Tibial artery (tissue), 4 donors: ENCODE results near the gene RBM24.

ENCODE experiments used
- DNase-seq, 2 donors: peaks; one replicate each; pipeline ENCODE4 v3.0.0-alpha.2; 2019
- H3K27ac ChIP-seq, 2 donors: fragments of 200-600 bp; sonication (generic) in 1 of 2; 1 replicate in 1 of 2; 2 replicates in 1 of 2; pipeline ENCODE4 v1.5.1; 2018 to 2019; ENCODE audit warnings: mild to moderate bottlenecking in 1 of 2
- H3K27me3 ChIP-seq, 2 donors: fragments of 200-600 bp; sonication (generic) in 1 of 2; one replicate each; pipeline versions ENCODE4 v1.5.1 to v1.6.0; 2016 to 2019
- H3K36me3 ChIP-seq, 3 donors: fragments of 200-600 bp; sonication (generic) in 2 of 3; one replicate each; pipeline ENCODE4 v1.5.1; 2016 to 2019; ENCODE audit warnings: mild to moderate bottlenecking in 2 of 3
- H3K4me1 ChIP-seq, 4 donors: fragments of 200-600 bp; sonication (generic) in 2 of 4; 1 replicate in 3 of 4; 2 replicates in 1 of 4; pipeline ENCODE4 v1.5.1; 2016 to 2019
- H3K4me3 ChIP-seq, 2 donors: fragments of 200-600 bp; sonication (generic) in 1 of 2; 1 replicate in 1 of 2; 2 replicates in 1 of 2; pipeline ENCODE4 v1.5.1; 2018 to 2019; ENCODE audit warnings: mild to moderate bottlenecking in 2 of 2
- H3K9me3 ChIP-seq, 3 donors: fragments of 200-600 bp; sonication (generic) in 1 of 3; one replicate each; pipeline ENCODE4 v1.5.1; 2016 to 2019
- intact Hi-C: fragments of 100-400 bp; cut with DNase I; formaldehyde crosslinking; loops from one replicate; pipeline ENCODE4 v1.15.0; 2023; ENCODE audit warnings: low total_unique reads
- TF ChIP-seq, protein P1 (sequence below), 2 experiments: fragments of 200-600 bp in 1 of 2; fragments of 450-650 bp in 1 of 2; IDR thresholded peaks; one replicate each; pipeline ENCODE4 v1.5.1; 2017 to 2019; ENCODE audit warnings: antibody characterized with exemption in 2 of 2, mild to moderate bottlenecking in 1 of 2, moderate library complexity in 1 of 2

RBM24 gene

GRCh38 chr6:17242087-17242486, 39.1 kb upstream of the RBM24 start:
- intact Hi-C loops, result no loop called here
- TF ChIP-seq, protein P1, sequence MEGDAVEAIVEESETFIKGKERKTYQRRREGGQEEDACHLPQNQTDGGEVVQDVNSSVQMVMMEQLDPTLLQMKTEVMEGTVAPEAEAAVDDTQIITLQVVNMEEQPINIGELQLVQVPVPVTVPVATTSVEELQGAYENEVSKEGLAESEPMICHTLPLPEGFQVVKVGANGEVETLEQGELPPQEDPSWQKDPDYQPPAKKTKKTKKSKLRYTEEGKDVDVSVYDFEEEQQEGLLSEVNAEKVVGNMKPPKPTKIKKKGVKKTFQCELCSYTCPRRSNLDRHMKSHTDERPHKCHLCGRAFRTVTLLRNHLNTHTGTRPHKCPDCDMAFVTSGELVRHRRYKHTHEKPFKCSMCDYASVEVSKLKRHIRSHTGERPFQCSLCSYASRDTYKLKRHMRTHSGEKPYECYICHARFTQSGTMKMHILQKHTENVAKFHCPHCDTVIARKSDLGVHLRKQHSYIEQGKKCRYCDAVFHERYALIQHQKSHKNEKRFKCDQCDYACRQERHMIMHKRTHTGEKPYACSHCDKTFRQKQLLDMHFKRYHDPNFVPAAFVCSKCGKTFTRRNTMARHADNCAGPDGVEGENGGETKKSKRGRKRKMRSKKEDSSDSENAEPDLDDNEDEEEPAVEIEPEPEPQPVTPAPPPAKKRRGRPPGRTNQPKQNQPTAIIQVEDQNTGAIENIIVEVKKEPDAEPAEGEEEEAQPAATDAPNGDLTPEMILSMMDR (IDR thresholded peaks at IDR 0.05), result no peak

GRCh38 chr6:17250237-17250636, 30.9 kb upstream of the RBM24 start:
- TF ChIP-seq, protein P1 (IDR thresholded peaks at IDR 0.05), result no peak
- DNase-seq, result no peak

More at GRCh38 chr6:17242087-17242486, 39.1 kb upstream of the RBM24 start:
- Histone ChIP-seq H3K27me3 (no peaks in the 10 kb centered on the region), H3K9me3 (no peaks in the 10 kb centered on the region), H3K4me1 (no peaks in the 10 kb centered on the region), H3K27ac (no peak overlapping the region), H3K4me3 (no peak overlapping the region), H3K36me3 (no peaks in the 10 kb centered on the region)
- no peak for DNase-seq

DNA sequence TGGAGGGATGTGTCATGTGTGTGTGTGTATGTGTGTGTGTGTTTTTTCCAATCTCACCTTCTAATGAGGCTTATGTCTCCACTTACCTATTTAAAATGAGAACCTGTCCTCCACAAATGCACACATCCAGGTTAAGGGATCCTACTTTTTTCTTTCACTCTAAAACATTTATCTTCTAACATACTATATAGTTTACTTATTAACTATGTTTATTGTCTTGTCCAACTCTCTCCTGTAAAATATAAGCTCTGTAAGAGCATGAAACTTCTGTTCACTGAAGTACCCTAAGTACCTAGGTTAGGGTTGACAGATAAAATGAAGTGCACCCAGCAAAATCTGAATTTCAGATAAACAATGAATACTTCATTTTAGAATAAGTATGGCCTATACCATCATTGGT, 29.2 kb upstream of the RBM24 start:
- TF ChIP-seq, protein P1 (IDR thresholded peaks at IDR 0.05), result no peak
- Histone ChIP-seq H3K9me3 (no peaks in the 10 kb centered on the region), H3K4me1 (no peaks in the 10 kb centered on the region), H3K27ac (no peak overlapping the region), H3K4me3 (no peak overlapping the region), H3K36me3 (no peaks in the 10 kb centered on the region), H3K27me3 (no peaks in the 10 kb centered on the region)
- DNase-seq, result no peak
- intact Hi-C loops, result no loop called here

More at GRCh38 chr6:17250237-17250636, 30.9 kb upstream of the RBM24 start:
- no peak overlapping the region for H3K4me3 ChIP-seq
- intact Hi-C loops, result no loop called here
- no peaks in the 10 kb centered on the region for H3K9me3 ChIP-seq
- no peaks in the 10 kb centered on the region for H3K4me1 ChIP-seq
- no peaks in the 10 kb centered on the region for H3K36me3 ChIP-seq
- no peaks in the 10 kb centered on the region for H3K27me3 ChIP-seq
- H3K27ac ChIP-seq, result no peak overlapping the region

- H3K27me3 ChIP-seq, result no peaks in the 10 kb centered on the region
- no peak overlapping the region for H3K4me3 ChIP-seq
- H3K36me3 ChIP-seq, result no peaks in the 10 kb centered on the region
- H3K27ac ChIP-seq, result no peak overlapping the region
- intact Hi-C loops, result no loop called here
- TF ChIP-seq, protein P1 (IDR thresholded peaks at IDR 0.05), result no peak
- DNase-seq, result no peak
- H3K4me1 ChIP-seq, result no peaks in the 10 kb centered on the region
- H3K9me3 ChIP-seq, result no peaks in the 10 kb centered on the region
Observed at GRCh38 chr6:17258749-17259148, 22.4 kb upstream of the RBM24 start.

DNA sequence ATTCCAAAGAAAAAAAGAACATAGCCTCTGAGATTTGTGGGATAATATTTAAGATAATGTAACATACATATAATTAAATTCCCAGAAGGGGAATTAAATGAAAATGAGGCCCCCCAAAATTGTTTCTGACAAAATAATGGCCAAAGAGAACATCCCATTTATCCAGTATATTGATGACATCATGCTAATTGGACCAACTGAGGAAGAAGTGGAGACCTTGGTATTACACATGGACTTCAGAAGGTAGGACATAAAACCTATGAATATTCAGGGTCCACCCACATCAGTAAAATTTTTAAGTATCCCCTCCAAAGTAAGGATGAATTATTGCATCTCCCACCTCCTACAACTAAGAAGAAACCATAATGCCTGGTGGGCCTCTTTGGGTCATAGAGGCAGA, 15.6 kb upstream of the RBM24 start:
- intact Hi-C loops, result no loop called here
- DNase-seq, result no peak
- Histone ChIP-seq H3K27ac (no peak overlapping the region), H3K36me3 (no peaks in the 10 kb centered on the region), H3K4me1 (peaks cover 0 to 31% (median 7%) of the 10 kb centered on the region in 4 donors), H3K9me3 (no peaks in the 10 kb centered on the region), H3K27me3 (no peaks in the 10 kb centered on the region), H3K4me3 (no peak overlapping the region)
- TF ChIP-seq, protein P1 (IDR thresholded peaks at IDR 0.05), result no peak

DNA sequence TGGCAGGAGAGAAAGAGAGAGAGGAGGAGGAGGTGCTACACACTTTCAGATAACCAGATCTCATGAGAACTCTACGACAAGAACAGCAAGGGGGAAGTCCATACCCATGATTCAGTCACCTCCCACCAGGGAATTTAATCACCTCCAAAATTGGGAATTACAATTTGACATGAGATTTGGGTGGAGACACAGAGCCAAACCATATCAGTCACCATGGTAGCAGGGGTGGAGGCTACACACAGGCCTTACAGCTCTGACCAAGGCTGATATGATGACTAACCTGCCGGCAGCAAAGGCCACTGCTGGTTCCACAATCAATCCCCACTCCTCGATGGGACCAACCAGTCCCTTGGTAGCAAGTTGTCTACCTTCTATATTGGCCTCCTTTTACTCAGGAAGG, 13.6 kb upstream of the RBM24 start:
- Histone ChIP-seq H3K4me3 (no peak overlapping the region), H3K4me1 (peaks cover 0 to 31% (median 7%) of the 10 kb centered on the region in 4 donors), H3K27me3 (no peaks in the 10 kb centered on the region), H3K36me3 (no peaks in the 10 kb centered on the region), H3K9me3 (no peaks in the 10 kb centered on the region), H3K27ac (peak overlapping the region in 1 of 2 donors; percentile 27)
- intact Hi-C loops, result no loop called here
- TF ChIP-seq, protein P1 (IDR thresholded peaks at IDR 0.05), result no peak
- DNase-seq, result no peak
